ENCODE data around the gene CDC25C. TPM values are rescaled to one million over a fixed set of nuclear protein-coding genes. Genes with fewer than 3 reads are reported as not detected.

Gene CDC25C
- total RNA-seq, 2 donors from 2014 or later, result 14.8 to 30.6 TPM

- WGBS, 2 experiments (ENCODE audit: insufficient coverage in 1 of 2, insufficient read length in 1 of 2), result 90 to 91% methylated on average over 5 of the region's 5 CpGs
- H3K36me3 Mint-ChIP-seq (ENCODE audit: low read depth), result peaks cover 5% of the 10 kb centered on the region
- Histone ChIP-seq H3K36me3 (ENCODE audit: control insufficient read depth, insufficient read depth, low read length) (peaks cover 14% of the 10 kb centered on the region), H3K9me3 (ENCODE audit: control insufficient read depth, low read length) (no peaks in the 10 kb centered on the region), H3K4me1 (ENCODE audit: control insufficient read depth, insufficient read depth, low read length) (no peaks in the 10 kb centered on the region), H3K27ac (ENCODE audit: low read depth, low read length) (no peak overlapping the region), H3K27me3 (ENCODE audit: control insufficient read depth, insufficient read depth, low read length, poor library complexity, severe bottlenecking) (no peaks in the 10 kb centered on the region), H3K4me3 (ENCODE audit: low read length) (no peak overlapping the region), H3K9ac (ENCODE audit: extremely low read depth, low read length, poor library complexity, severe bottlenecking) (no peak overlapping the region)
- peaks cover 6% of the 10 kb centered on the region for H3K4me1 Mint-ChIP-seq
- no peak for DNase-seq
- no peaks in the 10 kb centered on the region for H3K27me3 Mint-ChIP-seq (ENCODE audit: insufficient read depth)
- H3K9me3 Mint-ChIP-seq, result no peaks in the 10 kb centered on the region
- no peak overlapping the region for H3K4me3 Mint-ChIP-seq
- no peak for TF ChIP-seq CTCF (conservative IDR thresholded peaks at IDR 0.05)
- H3K27ac Mint-ChIP-seq, result peak overlapping the region; percentile 1
These were observed 37.7 kb upstream of the CDC25C start for GRCh38 chr5:138369261-138369660.

GRCh38 chr5:138366632-138367382, 35.2 kb upstream of the CDC25C start:
- Histone ChIP-seq H3K9ac (ENCODE audit: extremely low read depth, low read length, poor library complexity, severe bottlenecking) (no peak overlapping the region), H3K4me1 (ENCODE audit: control insufficient read depth, insufficient read depth, low read length) (no peaks in the 10 kb centered on the region), H3K9me3 (ENCODE audit: control insufficient read depth, low read length) (no peaks in the 10 kb centered on the region), H3K36me3 (ENCODE audit: control insufficient read depth, insufficient read depth, low read length) (peaks cover 3% of the 10 kb centered on the region), H3K4me3 (ENCODE audit: low read length) (no peak overlapping the region), H3K27ac (ENCODE audit: low read depth, low read length) (no peak overlapping the region), H3K27me3 (ENCODE audit: control insufficient read depth, insufficient read depth, low read length, poor library complexity, severe bottlenecking) (no peaks in the 10 kb centered on the region)
- Mint-ChIP-seq H3K4me1 (peaks cover 6% of the 10 kb centered on the region), H3K9me3 (no peaks in the 10 kb centered on the region), H3K27me3 (ENCODE audit: insufficient read depth) (no peaks in the 10 kb centered on the region), H3K36me3 (ENCODE audit: low read depth) (peaks cover 2% of the 10 kb centered on the region), H3K4me3 (no peak overlapping the region), H3K27ac (peak overlapping the region; percentile 1)
- no peak for TF ChIP-seq CTCF (conservative IDR thresholded peaks at IDR 0.05)
- 91 to 97% methylated on average over 4 of the region's 4 CpGs for WGBS, 2 experiments (ENCODE audit: insufficient coverage in 1 of 2, insufficient read length in 1 of 2)
- no peak for DNase-seq

GRCh38 chr5:138364576-138364975, 33.0 kb upstream of the CDC25C start:
- Histone ChIP-seq H3K27ac (ENCODE audit: low read depth, low read length) (no peak overlapping the region), H3K9me3 (ENCODE audit: control insufficient read depth, low read length) (no peaks in the 10 kb centered on the region), H3K36me3 (ENCODE audit: control insufficient read depth, insufficient read depth, low read length) (peaks cover 3% of the 10 kb centered on the region), H3K27me3 (ENCODE audit: control insufficient read depth, insufficient read depth, low read length, poor library complexity, severe bottlenecking) (no peaks in the 10 kb centered on the region), H3K9ac (ENCODE audit: extremely low read depth, low read length, poor library complexity, severe bottlenecking) (no peak overlapping the region), H3K4me1 (ENCODE audit: control insufficient read depth, insufficient read depth, low read length) (no peaks in the 10 kb centered on the region), H3K4me3 (ENCODE audit: low read length) (no peak overlapping the region)
- WGBS, 2 experiments (ENCODE audit: insufficient coverage in 1 of 2, insufficient read length in 1 of 2), result 100% methylated on average over 1 of the region's 1 CpG
- H3K36me3 Mint-ChIP-seq (ENCODE audit: low read depth), result peaks cover 2% of the 10 kb centered on the region
- H3K9me3 Mint-ChIP-seq, result no peaks in the 10 kb centered on the region
- no peak for DNase-seq
- H3K27me3 Mint-ChIP-seq (ENCODE audit: insufficient read depth), result no peaks in the 10 kb centered on the region
- no peak overlapping the region for H3K4me3 Mint-ChIP-seq
- no peak overlapping the region for H3K27ac Mint-ChIP-seq
- TF ChIP-seq CTCF (conservative IDR thresholded peaks at IDR 0.05), result no peak
- peaks cover 4% of the 10 kb centered on the region for H3K4me1 Mint-ChIP-seq
